HepG2 (cell line): ENCODE results near the gene OR2W3. TPM values are rescaled to one million over a fixed set of nuclear protein-coding genes. Genes with fewer than 3 reads are reported as not detected.

Experiments
- ATAC-seq: fragments of 200-7000 bp; cut with Tn5 transposase; 3 replicates; pipeline ENCODE4 v1.9.1; 2020; ENCODE audit warnings: mild to moderate bottlenecking, moderate library complexity
- BruUV-seq: library from RNA; stranded (reverse); fragments of 400-500 nt; replicated peaks from 2 replicates; lab custom pipeline; 2021; lab: Mats Ljungman, UMichigan
- CTCF ChIA-PET: fragments of 300-600 bp; formaldehyde crosslinking; extraction: SDS; loops from one replicate; lab custom pipeline; 2021; ENCODE audit warnings: low total read pairs, inconsistent platforms, low intra/inter-chr PET ratio; lab: Yijun Ruan, JAX
- POLR2A ChIA-PET: fragments of 350-600 bp; sonication (Branson Sonifier 250); formaldehyde crosslinking; loops from one replicate; lab custom pipeline; 2020; ENCODE audit warnings: antibody characterized with exemption, inconsistent platforms; lab: Yijun Ruan, JAX
- DNase-seq: peaks from one replicate; pipeline ENCODE4 v3.0.0-alpha.2; 2015; ENCODE audit warnings: low spot score
- FAIRE-seq: peaks from 3 replicates; lab custom pipeline; 2011; peaks lifted over from hg19 to GRCh38; lab: Jason Lieb, UNC
- H2AFZ ChIP-seq: one replicate; pipeline ENCODE4 v1.6.1; 2011; ENCODE audit warnings: low read length, inconsistent platforms
- H3K27ac ChIP-seq: fragments of 300-600 bp; 3 replicates; pipeline ENCODE4 v1.8.0; 2011; ENCODE audit warnings: mixed run types, mild to moderate bottlenecking, mixed read lengths, low read length, inconsistent platforms; ENCODE audit not compliant: insufficient read depth; ENCODE audit errors: extremely low read length
- H3K27me3 ChIP-seq, 2 experiments: fragments of 200-600 bp in 1 of 2; 2 replicates in 1 of 2; 3 replicates in 1 of 2; pipeline versions ENCODE4 v1.6.0 to v1.8.0; 2011; ENCODE audit warnings: low read length in 2 of 2, mild to moderate bottlenecking in 2 of 2, moderate library complexity in 2 of 2, inconsistent platforms in 1 of 2; ENCODE audit not compliant: insufficient read depth in 2 of 2, control insufficient read depth in 1 of 2
- H3K36me3 ChIP-seq, 2 experiments: fragments of 200-600 bp in 1 of 2; replicated peaks in 1 of 2; 2 replicates in 1 of 2; 3 replicates in 1 of 2; pipeline versions ENCODE4 v1.5.1 to v1.8.0; 2011; ENCODE audit warnings: low read length in 2 of 2, inconsistent platforms in 1 of 2; ENCODE audit not compliant: insufficient read depth in 2 of 2, control insufficient read depth in 1 of 2
- H3K4me1 ChIP-seq: 2 replicates; pipeline ENCODE4 v1.5.1; 2012; ENCODE audit warnings: low read length, inconsistent platforms; ENCODE audit not compliant: insufficient read depth
- H3K4me2 ChIP-seq: 2 replicates; pipeline ENCODE4 v1.6.0; 2011; ENCODE audit warnings: low read depth, low read length, inconsistent platforms
- H3K4me3 ChIP-seq, 3 experiments: fragments of 200-600 bp in 1 of 3; sonication (generic), shearing (Covaris generic) in 1 of 3; replicated peaks in 1 of 3; 2 replicates each; pipeline ENCODE4 v1.5.1; 2011 to 2016; ENCODE audit warnings: low read length in 3 of 3, inconsistent platforms in 2 of 3, low read depth in 2 of 3, mild to moderate bottlenecking in 2 of 3, control low read depth in 1 of 3, mixed read lengths in 1 of 3; ENCODE audit not compliant: insufficient read depth in 1 of 3
- H3K79me2 ChIP-seq: one replicate; pipeline ENCODE4 v1.6.1; 2011; ENCODE audit warnings: low read length, inconsistent platforms; ENCODE audit not compliant: insufficient read depth
- H3K9ac ChIP-seq: 2 replicates; pipeline ENCODE4 v1.6.0; 2011; ENCODE audit warnings: mild to moderate bottlenecking, low read depth, low read length, inconsistent platforms; ENCODE audit not compliant: insufficient read depth
- H3K9me3 ChIP-seq: 2 replicates; pipeline ENCODE4 v1.5.1; 2012; ENCODE audit warnings: mild to moderate bottlenecking, low read length
- H4K20me1 ChIP-seq: 2 replicates; pipeline ENCODE4 v1.6.0; 2011; ENCODE audit warnings: inconsistent platforms, mild to moderate bottlenecking, low read length, moderate library complexity; ENCODE audit not compliant: insufficient read depth
- CCAR2 ChIP-seq: fragments of 200-400 bp; formaldehyde crosslinking; optimal IDR thresholded peaks from 2 replicates; pipeline ENCODE3; 2018; ENCODE audit warnings: low read depth, mild to moderate bottlenecking, low read length, moderate library complexity
- ESRRA ChIP-seq: sonication (generic); formaldehyde crosslinking; IDR thresholded peaks from 2 replicates; pipeline ENCODE4 v1.5.1; 2020; ENCODE audit warnings: mild to moderate bottlenecking, low read depth, missing genetic modification reagents
- HMG20B ChIP-seq: conservative IDR thresholded peaks from 2 replicates; pipeline ENCODE4 v1.6.1; 2016; ENCODE audit warnings: missing genetic modification reagents, missing compliant biosample characterization
- RFXAP ChIP-seq: sonication (generic); formaldehyde crosslinking; IDR thresholded peaks from 2 replicates; pipeline ENCODE4 v1.4.0; 2020; ENCODE audit warnings: missing genetic modification reagents, borderline replicate concordance
- ZBTB42 ChIP-seq: sonication (generic); formaldehyde crosslinking; IDR thresholded peaks from 2 replicates; pipeline ENCODE4 v1.5.0; 2020; ENCODE audit warnings: mild to moderate bottlenecking, missing genetic modification reagents
- ZNF256 ChIP-seq: sonication (generic); formaldehyde crosslinking; conservative IDR thresholded peaks from 2 replicates; pipeline ENCODE4 v1.4.0; 2020; ENCODE audit warnings: missing genetic modification reagents
- ZNF567 ChIP-seq: sonication (generic); formaldehyde crosslinking; IDR thresholded peaks from 2 replicates; pipeline ENCODE4 v1.8.1; 2023; ENCODE audit warnings: mild to moderate bottlenecking, missing genetic modification reagents, borderline replicate concordance
- WGBS: methylation state at CpG from one replicate; pipeline ENCODE4 v1.1.6; 2017; ENCODE audit warnings: low lambda C conversion rate; 5-methylcytosine and 5-hydroxymethylcytosine counted together
- in situ Hi-C: cut with HindIII; loops from 2 replicates; pipeline ENCODE4 v1.10.0; 2017; ENCODE audit warnings: low pct_unique_long_range_greater_than_20kb; ENCODE audit not compliant: extremely low pct_ligation_motif_present
- intact Hi-C: fragments of 100-400 bp; cut with micrococcal nuclease; formaldehyde crosslinking; loops from one replicate; pipeline ENCODE4 v1.10.0; 2022; ENCODE audit not compliant: unreplicated experiment
- polyA plus RNA-seq, 8 experiments: library from polyadenylated mRNA; depleted of rRNA in 3 of 8; stranded (reverse) in 7 of 8; unstranded in 1 of 8; fragments of >200 nt; fragmentation: Illumina TruSeq in 4 of 8; extraction: Trizol in 4 of 8; gene quantifications; 2 replicates each; pipeline versions ENCODE4 v1.2.1 to v1.2.3, GENCODE V29; 2011 to 2016; ENCODE audit warnings: low read depth in 4 of 8, missing spikeins in 1 of 8, mixed read lengths in 1 of 8; ENCODE audit not compliant: insufficient read depth in 1 of 8
- total RNA-seq, 5 experiments: library from RNA; depleted of rRNA; stranded (reverse); fragments of >200 nt; fragmentation: Illumina TruSeq; extraction: Trizol; gene quantifications; 2 replicates each; pipeline ENCODE4 v1.2.3, GENCODE V29; 2016; ENCODE audit warnings: low read depth in 1 of 5
- TF ChIP-seq, protein P1 (sequence below): sonication (generic); formaldehyde crosslinking; IDR thresholded peaks from 2 replicates; pipeline ENCODE4 v1.4.0; 2020; ENCODE audit warnings: mild to moderate bottlenecking, missing genetic modification reagents
- TF ChIP-seq, protein P2 (sequence below): sonication (generic); formaldehyde crosslinking; IDR thresholded peaks from 2 replicates; pipeline ENCODE4 v1.4.0; 2020; ENCODE audit warnings: mild to moderate bottlenecking, missing genetic modification reagents, borderline replicate concordance
- TF ChIP-seq, protein P3 (sequence below): sonication (generic); formaldehyde crosslinking; IDR thresholded peaks from 2 replicates; pipeline ENCODE4 v1.4.0; 2020; ENCODE audit warnings: missing genetic modification reagents

OR2W3 gene
- total and polyA plus RNA-seq, 2 of the 13 experiments (the other 11 are each of a cell fraction or from before 2014, with no cell fraction given) = not detected

- H3K36me3 ChIP-seq = no peaks in the 10 kb centered on the region
- CTCF ChIA-PET = no interaction called here
- H3K9ac ChIP-seq = no peak overlapping the region
- no peaks in the 10 kb centered on the region for H3K9me3 ChIP-seq
- POLR2A ChIA-PET = no interaction called here
- 20% methylated on average over 14 of the region's 14 CpGs for WGBS
- no peak overlapping the region for H2AFZ ChIP-seq
- ATAC-seq = no peak
- H3K4me1 ChIP-seq = no peaks in the 10 kb centered on the region
- H3K4me3 ChIP-seq = no peak overlapping the region
- no peaks in the 10 kb centered on the region for H4K20me1 ChIP-seq
- H3K27ac ChIP-seq = no peak overlapping the region
- in situ Hi-C loops (no loop called here), intact Hi-C loops (no loop called here)
- H3K79me2 ChIP-seq = no peaks in the 10 kb centered on the region
- no peak for FAIRE-seq
- H3K4me2 ChIP-seq = no peak overlapping the region
- H3K27me3 ChIP-seq = no peaks in the 10 kb centered on the region; a peak in 2 of 5 replicates
- BruUV-seq = no TSS peak
- TF ChIP-seq CCAR2 = no peak
- TF ChIP-seq, protein P1, sequence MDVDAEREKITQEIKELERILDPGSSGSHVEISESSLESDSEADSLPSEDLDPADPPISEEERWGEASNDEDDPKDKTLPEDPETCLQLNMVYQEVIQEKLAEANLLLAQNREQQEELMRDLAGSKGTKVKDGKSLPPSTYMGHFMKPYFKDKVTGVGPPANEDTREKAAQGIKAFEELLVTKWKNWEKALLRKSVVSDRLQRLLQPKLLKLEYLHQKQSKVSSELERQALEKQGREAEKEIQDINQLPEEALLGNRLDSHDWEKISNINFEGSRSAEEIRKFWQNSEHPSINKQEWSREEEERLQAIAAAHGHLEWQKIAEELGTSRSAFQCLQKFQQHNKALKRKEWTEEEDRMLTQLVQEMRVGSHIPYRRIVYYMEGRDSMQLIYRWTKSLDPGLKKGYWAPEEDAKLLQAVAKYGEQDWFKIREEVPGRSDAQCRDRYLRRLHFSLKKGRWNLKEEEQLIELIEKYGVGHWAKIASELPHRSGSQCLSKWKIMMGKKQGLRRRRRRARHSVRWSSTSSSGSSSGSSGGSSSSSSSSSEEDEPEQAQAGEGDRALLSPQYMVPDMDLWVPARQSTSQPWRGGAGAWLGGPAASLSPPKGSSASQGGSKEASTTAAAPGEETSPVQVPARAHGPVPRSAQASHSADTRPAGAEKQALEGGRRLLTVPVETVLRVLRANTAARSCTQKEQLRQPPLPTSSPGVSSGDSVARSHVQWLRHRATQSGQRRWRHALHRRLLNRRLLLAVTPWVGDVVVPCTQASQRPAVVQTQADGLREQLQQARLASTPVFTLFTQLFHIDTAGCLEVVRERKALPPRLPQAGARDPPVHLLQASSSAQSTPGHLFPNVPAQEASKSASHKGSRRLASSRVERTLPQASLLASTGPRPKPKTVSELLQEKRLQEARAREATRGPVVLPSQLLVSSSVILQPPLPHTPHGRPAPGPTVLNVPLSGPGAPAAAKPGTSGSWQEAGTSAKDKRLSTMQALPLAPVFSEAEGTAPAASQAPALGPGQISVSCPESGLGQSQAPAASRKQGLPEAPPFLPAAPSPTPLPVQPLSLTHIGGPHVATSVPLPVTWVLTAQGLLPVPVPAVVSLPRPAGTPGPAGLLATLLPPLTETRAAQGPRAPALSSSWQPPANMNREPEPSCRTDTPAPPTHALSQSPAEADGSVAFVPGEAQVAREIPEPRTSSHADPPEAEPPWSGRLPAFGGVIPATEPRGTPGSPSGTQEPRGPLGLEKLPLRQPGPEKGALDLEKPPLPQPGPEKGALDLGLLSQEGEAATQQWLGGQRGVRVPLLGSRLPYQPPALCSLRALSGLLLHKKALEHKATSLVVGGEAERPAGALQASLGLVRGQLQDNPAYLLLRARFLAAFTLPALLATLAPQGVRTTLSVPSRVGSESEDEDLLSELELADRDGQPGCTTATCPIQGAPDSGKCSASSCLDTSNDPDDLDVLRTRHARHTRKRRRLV (CRISPR knock-in tag) = no peak
- no peak for TF ChIP-seq RFXAP
- TF ChIP-seq ZNF256 = no peak
- no peak for TF ChIP-seq ESRRA (CRISPR knock-in tag)
- TF ChIP-seq ZBTB42 = no peak
- TF ChIP-seq, protein P2, sequence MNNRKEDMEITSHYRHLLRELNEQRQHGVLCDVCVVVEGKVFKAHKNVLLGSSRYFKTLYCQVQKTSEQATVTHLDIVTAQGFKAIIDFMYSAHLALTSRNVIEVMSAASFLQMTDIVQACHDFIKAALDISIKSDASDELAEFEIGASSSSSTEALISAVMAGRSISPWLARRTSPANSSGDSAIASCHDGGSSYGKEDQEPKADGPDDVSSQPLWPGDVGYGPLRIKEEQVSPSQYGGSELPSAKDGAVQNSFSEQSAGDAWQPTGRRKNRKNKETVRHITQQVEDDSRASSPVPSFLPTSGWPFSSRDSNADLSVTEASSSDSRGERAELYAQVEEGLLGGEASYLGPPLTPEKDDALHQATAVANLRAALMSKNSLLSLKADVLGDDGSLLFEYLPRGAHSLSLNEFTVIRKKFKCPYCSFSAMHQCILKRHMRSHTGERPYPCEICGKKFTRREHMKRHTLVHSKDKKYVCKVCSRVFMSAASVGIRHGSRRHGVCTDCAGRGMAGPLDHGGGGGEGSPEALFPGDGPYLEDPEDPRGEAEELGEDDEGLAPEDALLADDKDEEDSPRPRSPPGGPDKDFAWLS (CRISPR knock-in tag) = no peak
- TF ChIP-seq HMG20B (CRISPR knock-in tag) = no peak
- TF ChIP-seq ZNF567 (CRISPR knock-in tag) = no peak
- TF ChIP-seq, protein P3, sequence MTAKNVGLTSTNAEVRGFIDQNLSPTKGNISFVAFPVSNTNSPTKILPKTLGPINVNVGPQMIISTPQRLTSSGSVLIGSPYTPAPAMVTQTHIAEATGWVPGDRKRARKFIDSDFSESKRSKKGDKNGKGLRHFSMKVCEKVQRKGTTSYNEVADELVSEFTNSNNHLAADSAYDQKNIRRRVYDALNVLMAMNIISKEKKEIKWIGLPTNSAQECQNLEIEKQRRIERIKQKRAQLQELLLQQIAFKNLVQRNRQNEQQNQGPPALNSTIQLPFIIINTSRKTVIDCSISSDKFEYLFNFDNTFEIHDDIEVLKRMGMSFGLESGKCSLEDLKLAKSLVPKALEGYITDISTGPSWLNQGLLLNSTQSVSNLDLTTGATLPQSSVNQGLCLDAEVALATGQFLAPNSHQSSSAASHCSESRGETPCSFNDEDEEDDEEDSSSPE (CRISPR knock-in tag) = no peak
- DNase-seq = no peak
These were observed 40.4 kb upstream of the OR2W3 start for GRCh38 chr1:247854899-247855545.
